GM18502 (cell line): ENCODE data around the gene CLIP3.
"Not testable (repeated sequence)": the region's sequence is repeated elsewhere in the genome, so short reads cannot be mapped to it uniquely, and the experiment has no call there.

Experiments used
- ATAC-seq: cut with Tn5 transposase; IDR thresholded peaks from one replicate; pipeline ENCODE4 v1.9.1; 2021; ENCODE audit warnings: mild to moderate bottlenecking; ENCODE audit not compliant: unreplicated experiment, poor library complexity

The CLIP3 gene

DNA sequence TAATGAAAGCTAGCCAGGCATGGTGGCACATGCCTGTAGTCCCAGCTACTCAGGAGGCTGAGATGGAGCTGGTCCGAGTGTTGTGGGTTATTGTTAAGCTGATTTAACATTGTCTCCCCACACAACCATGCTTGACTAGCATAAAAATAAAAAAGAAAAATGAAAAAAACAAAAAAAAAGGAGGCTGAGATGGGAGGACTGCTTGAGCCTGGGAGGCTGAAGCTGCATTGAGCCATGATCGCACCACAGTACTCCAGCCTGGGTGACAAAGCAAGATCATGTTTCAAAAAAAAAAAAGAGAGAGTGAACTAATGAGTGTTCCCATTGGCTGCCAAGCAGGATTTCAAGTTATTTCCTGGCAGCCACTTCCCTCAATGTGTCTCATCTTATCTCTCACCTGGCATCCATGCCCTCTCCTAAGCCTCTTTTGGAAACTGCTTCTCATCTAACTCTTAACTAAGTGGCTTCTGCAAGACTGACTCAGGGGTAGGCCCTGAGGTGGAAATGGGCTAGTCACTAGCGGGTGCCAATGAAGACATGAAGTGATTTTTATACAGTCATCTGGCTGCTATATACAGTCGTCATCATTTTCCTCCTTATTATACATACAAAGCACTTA lies 16.5 kb upstream of the CLIP3 start:
- ATAC-seq = no peak

DNA sequence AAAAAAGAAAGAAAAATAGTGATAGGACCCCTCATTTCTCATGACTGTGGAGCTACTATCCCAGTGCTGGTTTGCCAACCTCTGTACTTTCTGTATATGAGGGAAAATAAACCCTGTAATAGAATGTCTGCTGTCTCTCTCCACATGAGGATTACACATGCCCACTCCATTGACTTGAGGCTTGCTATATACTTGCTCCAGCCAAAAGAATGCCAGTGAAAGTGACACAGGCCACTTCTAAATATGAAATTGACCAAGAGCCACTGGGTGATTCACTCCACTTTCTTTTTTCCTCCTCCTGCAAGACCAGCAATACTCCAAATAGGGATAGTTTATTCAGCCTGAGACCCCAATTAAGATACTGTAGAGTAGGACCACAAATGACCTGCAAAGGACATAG lies 15.2 kb upstream of the CLIP3 start:
- no peak for ATAC-seq

DNA sequence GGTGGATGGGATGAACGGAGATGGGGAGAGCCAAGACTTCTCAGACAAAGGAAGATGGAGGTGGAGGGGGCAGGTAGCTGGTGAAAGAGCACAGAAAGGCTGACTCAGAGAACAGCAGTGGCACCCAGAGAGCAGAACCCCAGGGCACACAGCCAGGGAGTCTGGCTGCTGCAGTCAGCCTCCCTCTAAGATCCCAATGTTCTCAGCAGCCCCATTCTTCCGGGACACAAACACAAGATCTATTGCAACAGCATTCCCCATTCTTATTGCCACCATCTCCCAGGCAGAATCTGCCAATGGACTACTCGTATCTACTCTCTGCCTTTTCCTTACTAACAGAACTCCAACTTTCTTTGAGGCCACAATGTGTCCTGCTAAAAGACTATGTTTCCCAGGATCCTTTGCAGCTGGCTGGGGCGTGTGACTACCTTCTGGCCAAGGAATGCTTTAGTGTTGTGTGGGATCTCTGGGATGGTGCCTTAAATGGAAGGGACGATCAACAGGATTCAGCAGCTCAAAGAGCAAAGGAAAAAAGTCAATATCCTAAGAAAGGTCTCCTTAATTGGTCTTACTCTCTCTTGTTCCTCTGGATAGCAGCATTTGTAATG lies 13.9 kb upstream of the CLIP3 start:
- no peak for ATAC-seq

DNA sequence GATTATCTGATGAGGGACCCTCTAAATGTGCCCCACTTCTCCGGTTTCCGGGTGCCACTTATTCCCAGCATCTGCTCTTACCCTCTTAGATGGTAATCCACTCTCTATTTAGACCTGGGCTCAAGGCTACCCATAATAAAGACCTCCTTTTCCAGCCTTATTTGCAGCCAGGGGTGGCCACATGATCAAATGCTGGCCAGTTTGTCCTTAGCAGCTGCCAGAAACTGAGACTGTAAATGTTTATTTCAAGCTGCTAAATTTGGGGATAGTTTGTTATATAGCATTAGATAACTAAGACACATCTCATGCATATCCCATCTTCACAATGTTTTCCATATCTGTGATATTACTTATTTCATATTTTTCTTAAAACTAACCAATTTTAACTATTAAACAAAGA lies 11.3 kb upstream of the CLIP3 start:
- ATAC-seq = no peak

DNA sequence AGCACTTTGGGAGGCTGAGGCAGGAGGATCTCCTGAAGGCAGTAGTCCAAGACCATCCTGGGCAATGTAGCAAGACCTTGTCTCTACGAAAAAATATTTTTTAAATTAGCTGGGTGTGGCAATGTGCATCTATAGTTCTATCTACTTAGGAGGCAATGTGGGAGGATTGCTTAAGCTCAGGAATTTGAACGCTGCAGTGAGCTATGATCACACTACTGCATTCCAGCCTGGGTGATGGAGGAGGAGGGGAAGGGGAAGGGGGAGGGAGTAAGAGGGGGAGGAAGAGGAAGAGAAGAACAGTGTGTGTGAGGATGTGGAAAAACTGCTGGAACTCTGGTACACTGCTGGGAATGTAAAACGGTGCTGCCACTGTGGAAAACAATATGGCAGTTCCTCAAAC lies 9.2 kb upstream of the CLIP3 start:
- no peak for ATAC-seq

DNA sequence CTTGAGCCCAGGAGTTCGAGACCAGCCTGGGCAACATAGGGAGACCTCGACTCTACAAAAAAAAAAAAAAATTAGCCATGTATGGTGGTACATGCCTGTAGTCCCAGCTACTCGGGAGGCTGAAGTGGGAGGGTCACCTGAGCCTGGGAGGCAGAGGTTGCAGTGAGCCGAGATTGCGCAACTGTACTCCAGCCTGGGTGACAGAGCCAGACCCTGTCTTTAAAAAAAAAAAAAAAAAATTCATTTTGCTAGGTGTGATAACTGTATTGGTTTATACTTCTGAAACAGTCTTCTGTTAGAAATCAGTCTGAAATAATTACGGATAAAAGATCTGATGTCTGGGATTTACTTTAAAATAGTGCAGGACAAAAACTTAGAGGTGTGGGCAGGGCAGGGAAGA lies 8.4 kb upstream of the CLIP3 start:
- ATAC-seq = not testable (repeated sequence)

DNA sequence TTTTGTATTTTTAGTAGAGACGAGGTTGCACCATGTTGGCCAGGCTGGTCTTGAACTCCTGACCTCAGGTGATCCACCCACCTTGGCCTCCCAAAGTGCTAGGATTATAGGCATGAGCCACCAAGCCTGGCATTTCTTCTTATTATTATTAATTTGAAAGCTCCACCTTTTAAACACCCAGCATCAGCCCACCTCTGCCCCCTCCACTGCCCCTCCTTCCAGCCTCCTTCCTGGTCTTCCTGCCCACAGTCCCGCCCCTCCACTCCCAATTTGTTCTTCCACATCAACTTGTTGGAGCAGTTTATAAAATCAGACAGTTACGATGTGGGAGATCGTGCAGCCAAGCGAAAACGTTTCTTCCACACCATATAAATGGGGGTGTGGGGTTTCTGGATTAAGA lies 7.8 kb upstream of the CLIP3 start:
- no peak for ATAC-seq

DNA sequence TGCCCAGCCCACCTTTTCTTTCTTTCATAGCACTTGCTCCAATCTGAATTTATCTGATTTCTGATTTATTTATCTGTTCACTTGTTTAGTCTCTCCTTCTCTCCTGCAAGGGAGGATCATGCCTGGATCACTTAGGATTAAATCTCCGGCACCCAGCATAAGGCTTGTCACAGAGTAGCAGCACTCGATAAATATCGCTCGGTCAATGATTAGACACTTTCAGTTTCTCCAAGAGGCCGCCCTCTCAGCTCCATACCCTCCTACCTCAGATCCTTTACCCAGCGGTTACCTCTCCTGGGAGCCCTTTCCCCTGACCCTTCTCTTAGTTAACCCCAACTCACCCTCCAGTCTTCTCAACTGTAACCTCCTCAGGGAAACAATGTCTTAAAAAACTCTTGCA lies 1.4 kb downstream of the CLIP3 start:
- no peak for ATAC-seq

DNA sequence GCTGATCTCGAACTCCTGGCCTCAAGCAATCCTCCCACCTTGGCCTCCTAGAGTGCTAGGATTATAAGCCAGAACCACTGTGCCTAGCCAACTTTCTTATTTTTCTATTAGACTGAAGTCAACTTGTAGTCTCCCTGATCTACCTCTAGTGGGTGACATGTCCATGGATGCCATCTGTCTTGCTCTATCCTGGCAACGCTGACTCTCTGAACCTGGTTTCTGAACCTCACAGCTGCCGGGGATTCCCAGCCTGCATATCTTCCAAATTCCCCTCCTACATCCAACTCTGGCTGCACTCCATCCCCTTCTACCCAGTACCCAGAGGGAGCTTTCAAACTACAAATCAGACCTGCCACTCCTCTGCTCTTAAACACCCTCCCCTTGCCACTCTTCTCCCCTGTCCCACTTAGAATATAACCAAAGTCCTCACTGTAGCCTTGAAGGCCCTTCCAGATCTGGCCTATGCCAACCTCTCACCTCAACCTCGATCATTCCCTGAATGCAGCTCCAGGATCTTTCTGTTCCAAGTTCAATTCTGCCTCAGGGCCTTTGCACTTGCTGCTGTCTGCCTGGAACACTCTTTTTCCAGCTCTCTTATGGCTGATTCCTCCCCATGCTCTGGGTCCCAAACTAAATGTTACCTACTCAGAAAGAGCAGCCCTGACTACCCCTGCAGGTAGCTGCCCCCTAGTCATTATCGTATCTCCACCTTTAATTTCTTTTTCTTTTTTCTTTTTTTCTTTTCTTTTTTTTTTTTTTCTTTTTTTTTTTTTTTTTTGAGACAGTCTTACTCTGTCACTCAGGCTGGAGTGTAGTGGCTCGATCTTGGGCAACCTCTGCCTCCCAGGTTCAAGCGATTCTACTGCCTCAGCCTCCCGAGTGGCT lies 2.2 kb downstream of the CLIP3 start:
- no peak for ATAC-seq

DNA sequence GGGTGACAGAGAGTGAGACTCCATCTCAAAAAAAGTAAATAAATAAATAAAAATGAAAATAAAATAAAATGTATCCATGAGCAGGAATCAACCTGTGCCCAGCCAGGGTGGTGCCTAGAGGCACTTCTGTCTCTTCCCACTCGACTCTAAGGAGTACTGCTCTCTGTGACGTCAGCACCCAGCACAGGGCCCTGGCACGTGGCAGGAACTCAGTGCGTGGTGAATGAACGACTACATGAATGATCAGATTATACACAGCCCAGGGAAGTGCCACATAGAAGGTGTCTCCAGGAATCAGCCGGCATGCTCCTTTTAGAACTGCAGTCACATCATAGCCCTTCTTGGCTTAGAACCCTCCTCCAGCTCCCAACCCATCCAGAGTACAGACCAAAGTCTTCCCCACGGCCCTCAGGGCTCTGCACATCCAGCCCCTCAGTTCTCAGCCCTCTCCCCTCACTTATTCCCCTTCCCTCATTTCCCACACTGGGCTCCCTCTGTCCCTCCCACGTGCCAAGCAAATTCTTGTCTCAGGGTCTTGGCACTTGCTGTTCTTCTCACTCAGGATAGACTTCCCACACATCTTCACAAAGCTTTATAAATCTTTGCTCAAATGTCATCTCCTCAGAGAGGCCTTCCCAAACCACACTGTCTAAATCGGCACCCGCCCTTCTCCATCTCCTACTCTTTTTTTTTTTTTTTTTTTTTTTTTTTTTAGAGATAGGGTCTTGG lies 4.2 kb downstream of the CLIP3 start:
- ATAC-seq = no peak

DNA sequence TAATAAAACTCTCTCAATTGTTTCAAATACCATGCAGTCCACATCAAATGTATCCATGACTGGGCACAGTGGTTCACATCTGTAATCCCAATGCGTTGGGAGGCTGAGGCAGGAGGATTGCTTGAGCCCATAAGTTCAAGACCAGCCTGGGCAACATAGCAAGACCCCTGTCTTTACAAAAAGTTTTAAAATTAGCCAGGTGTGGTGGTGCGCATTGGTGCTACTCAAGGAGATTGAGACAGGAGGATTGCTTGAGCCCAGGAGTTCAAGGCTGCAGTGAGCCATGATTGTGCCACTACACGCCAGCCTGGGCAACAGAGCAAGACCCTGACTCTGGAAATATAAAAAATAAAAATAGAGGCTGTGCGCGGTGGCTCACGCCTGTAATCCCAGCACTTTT lies 5.0 kb downstream of the CLIP3 start:
- no peak for ATAC-seq

DNA sequence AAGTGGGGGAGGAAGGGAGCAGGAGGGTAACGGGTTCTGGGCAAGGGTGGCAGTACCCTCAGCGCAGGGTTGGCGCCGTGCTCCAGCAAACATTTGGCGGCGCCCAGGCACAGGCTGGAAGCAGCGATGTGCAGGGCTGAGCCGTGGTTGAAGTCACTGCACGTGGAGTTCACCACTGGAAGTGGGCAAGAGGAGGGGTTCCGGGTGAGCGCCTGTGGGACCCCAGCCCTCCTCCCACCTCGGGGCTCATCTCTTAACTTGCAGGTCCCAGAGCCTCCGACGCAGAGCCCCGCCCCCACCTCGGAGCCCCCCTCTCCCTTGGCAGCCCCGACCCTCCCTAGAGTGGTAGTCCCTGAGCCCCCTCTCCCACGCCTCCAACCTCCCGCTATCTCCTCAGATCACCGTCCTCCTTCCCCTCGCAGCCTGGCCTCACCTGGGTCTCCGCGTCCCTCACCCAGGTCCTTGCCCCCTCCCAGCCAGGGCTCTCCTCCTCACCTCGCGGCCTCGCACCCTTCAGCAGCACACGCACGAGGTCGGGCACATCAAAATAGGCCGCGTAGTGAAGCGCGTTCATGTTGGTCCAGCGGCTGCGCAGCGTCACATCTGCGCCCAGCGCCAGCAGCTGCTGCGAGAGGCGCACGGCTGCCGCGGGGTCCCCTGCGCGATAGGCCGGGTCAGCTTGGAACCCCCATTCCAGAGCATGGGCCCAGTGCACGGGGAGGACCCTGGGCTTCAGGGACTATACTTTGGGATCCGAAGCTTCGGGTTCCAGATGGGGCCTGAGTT lies 6.4 kb downstream of the CLIP3 start:
- no peak for ATAC-seq

DNA sequence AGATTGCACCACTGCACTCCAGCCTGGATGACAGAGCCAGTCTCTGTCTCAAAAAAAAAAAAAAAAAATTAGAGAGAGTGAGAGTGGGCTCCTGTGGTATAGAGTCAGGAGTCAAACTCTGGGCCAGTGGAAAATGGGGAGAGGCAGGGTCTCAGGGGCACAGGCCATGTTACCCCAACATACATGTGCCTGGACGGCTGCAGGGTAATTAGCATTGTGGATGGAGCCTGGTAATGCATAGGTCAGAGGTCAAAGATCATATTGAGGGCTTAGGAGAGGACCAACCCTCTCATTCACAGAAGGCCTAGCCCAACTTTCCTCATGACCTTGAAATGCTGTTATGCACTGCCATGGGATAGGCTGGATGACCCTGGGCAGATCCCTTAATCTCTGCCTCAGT lies 7.1 kb downstream of the CLIP3 start:
- ATAC-seq = no peak

DNA sequence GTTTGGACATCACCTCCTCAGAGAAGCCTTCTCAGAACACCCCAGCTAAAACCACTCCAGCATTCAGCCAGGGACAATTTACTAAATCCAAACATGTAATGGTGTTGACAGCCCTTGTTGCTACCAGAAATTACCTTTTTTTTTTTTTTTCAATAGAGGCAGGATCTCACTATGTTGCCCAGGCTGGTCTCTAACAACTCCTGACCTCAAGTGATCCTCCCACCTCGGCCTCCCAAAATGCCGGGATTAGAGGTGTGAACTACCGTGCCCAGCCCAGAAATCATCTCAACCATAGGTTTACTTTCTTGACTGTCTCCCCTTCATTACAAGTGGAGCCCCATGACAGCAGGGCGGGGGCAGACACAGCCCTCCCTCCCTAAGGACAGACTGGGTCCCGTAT lies 9.2 kb downstream of the CLIP3 start:
- no peak for ATAC-seq

DNA sequence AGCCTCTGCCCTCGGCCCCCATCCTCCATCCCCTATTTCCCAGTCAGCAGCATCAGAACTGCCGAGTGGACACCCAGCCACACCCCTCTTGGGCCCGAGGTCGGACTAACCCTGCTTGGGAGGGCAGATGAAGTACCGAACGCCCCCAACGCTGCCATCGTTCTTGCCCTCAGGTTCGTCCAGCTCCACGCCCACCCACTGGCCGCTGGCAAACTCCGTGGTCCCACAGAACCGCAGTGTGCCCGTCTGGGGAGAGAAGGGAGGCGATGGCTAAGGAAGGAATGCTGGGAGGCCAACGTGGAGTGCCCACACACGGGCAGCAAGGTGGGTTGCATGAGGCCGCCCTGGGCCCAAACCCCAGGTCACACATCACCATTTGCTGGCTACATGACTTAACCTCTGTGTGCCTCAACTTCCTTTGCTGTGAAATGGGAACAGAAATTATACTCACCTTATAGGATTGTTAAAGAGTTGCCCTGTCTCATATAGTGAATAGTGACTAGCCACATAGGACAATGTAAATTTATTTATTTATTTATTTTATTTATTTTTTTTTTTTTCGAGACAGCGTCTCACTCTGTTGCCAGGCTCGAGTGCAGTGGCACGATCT lies 13.5 kb downstream of the CLIP3 start:
- no peak for ATAC-seq

DNA sequence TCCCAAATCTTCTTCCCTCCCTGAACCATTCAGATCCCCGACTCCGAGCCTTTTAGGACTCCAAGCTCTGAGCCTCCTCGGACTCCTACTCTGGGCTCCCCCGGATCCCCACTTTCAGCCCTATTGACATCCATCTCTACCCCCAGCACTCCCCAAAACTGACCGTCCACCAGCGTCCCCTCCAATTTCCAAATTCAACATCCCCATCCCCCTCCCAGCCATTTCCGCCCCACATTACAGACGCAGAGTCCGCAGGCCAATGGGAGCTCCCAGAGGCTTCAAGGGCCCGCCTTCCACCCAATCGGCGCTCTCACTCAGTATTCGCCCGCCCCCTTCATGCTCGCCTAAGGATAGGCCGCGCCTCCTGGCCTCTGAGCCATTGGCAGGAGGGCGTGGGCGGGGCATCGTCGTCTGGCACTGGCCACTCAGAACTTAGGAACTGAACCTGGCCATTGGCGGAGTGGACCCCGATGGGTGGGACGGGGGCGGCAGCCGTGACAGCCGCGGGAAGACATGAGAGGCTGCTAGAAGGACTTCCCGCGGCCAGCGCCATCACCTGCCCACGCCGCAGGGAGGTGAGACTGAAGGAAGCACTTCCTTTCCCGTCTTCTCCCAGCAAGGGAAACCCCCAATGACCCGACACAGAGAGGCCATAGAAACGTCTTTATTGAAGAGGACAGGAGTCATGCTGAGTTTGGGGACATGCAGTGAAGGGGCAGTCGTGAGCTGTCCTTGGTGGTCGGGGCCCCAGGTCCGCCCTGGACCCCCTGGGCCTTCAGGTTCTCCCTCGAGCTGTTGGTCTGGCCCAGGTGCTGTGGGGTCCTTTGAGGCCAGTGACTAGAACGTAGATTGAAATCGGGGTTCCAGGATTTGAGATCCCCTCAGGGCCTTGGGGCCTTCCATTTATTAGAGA lies 18.4 kb downstream of the CLIP3 start, which contains the start of gene ALKBH6:
Gene ALKBH6, minus strand, starts transcription at position 202 of the 913 bp plus-strand sequence. CDS start 816 bp downstream, outside the sequence.
- ATAC-seq = peak; percentile 97

DNA sequence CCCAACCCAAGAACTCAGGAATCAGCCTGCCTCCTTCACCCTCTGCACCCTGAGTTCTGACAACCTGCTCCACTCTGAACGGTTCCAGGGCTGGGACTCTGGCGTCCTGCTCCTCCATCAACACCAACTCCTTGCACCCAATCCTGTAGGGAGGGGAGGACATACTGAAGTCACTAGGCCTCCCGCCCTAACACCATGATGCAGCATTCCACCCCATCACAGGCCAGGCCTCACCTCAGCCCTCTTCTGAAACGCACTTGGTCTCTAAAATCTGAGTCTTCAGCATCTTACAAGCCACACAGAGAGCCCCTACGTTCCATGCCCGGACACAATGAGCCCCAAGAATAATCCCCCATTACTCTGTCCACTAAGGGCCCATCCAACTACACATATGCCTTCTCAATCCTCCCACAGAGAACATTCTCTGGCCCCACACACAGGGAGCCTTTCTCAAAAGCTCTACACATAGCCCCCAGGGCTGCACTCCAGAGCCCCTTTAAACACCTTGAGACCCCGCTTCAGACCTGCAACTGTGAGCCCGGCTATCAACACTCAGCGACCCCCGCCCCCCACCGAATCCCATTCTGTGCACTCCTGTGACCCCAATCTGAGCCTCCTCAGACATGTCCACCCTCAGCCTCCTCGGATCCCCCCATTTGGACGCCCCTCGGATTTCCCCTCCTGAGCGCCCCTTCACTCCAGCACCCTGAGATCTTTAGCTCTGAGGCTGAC lies 19.2 kb downstream of the CLIP3 start:
- ATAC-seq = no peak

DNA sequence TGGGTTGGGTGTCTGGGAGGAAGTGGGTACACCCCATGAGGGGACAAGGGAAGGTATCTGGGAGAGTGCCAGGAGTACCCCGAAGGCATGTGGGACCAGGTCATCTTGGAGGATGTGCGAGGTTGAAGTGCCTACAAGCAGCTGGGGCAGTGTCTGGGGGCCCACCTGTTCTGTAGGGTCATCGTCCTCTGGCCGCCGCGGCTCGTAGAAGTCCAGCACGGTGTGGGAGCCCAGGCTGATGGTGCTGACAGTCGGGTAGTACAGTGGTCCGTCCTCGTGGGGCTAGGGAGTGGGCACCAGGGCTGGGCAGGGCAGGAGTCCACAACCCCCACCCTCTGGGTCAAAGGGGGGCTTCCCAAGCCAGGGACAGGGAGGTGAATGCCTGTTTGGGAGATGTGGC lies 22.3 kb downstream of the CLIP3 start:
- ATAC-seq = no peak
